Kasumi-1 (cell line): ENCODE data around the gene TLCD4.
"Not testable (repeated sequence)": the region's sequence is repeated elsewhere in the genome, so short reads cannot be mapped to it uniquely, and the experiment has no call there.

Experiments
- DNase-seq, 2 experiments: peaks; one replicate each; lab custom pipeline; 2025; lab: John Stamatoyannopoulos, UW

TLCD4 gene, protein sequence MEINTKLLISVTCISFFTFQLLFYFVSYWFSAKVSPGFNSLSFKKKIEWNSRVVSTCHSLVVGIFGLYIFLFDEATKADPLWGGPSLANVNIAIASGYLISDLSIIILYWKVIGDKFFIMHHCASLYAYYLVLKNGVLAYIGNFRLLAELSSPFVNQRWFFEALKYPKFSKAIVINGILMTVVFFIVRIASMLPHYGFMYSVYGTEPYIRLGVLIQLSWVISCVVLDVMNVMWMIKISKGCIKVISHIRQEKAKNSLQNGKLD

DNA sequence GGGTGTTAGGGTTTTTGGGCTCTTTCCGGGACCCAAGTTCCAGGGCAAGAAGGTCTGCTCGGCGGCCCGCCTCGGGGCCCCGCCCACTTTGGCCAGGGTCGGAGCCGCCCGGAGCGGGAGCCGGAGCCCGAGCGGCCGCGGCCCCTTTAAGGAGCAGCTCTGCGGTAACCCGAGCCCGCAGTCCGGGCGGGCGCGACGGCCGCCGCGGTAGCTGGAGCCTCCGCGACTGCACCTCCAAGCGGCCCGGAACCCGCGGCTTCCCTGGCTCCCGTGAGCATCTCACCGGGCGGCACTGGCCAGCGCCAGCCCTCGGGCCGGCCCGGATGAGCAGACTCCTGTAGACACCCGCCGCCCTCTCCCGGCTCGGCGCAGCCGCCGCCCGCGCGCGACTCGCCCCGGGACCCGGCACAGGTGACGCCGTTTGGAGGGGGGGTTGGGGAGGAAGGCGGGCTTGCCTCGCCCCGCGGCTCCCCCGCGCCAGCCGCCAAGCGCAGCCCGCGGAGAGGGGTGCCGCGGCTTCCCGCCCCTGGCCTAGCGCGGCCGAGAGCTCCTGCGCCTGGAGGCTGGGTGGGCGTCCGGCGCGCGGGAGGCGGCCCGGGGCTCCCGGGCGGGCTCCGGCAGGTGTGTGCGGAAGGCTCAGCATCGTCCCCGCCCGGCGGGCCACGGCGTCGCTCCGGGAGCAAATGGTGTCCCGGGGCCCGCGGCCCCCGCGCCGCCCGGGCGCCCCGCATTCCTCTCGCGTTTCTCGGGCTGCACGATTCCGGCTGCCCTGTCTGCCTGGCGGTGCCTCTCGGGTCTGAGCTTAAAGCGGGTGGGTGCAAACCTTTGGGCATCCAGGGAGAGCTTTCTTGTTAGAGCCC lies at the start of gene TLCD4:
TSS of gene TLCD4 (plus strand) at position 149 of the 860 bp plus-strand sequence. CDS start 26,547 bp downstream, outside the sequence.
- no peak for DNase-seq

GRCh38 chr1:95067568-95067967 lies 49.6 kb upstream of the TLCD4 start:
- no peak for DNase-seq

GRCh38 chr1:95068956-95069709 lies 48.0 kb upstream of the TLCD4 start:
- DNase-seq, result no peak

DNA sequence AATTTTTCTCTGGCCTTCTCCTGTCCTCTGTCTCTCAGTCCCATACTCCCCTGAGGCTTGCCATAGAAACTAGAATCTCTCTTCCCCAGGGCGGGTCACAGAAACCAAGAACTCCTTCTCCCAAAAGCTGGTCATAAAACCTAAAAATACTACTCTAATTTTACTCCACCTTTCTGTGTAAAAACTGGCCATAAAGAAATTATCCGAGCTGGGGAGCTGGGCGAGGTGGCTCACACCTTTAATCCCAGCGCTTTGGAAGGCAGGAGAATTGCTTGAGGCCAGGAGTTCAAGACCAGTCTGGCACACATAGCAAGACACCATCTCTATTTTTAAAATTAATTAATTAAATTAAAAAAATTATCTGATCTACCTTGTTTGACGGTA lies 47.5 kb upstream of the TLCD4 start:
- no peak for DNase-seq

GRCh38 chr1:95071539-95071938 lies 45.6 kb upstream of the TLCD4 start:
- peak; percentile 8 to 24 for DNase-seq

- DNase-seq, result no peak
Observed at GRCh38 chr1:95072117-95072516, 45.0 kb upstream of the TLCD4 start.

- peak; percentile 94 to 96 for DNase-seq
Observed at GRCh38 chr1:95072532-95073419, 44.4 kb upstream of the TLCD4 start, which contains the start of gene ALG14. TSS of gene ALG14 (minus strand) at chr1:95072951. CDS start at chr1:95072898, 53 bp downstream.

DNA sequence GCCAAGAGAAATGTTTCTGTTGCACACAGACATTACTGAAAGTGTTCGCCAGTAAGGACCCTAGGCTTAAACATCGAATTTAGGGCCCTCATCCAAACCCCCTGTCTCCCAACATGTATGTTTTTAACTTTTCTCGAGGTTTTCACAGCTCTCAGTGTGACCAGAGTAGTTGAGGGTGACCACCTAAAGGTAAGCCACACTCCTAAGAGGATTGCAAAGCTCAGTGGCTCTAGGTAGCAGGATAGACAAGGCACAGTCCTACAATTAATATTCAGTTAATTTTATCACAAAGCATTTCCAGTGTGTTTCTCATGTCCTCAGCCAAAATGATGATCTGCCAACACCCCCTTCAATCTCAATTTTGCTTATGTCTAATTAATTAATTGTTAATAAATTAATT lies 43.7 kb upstream of the TLCD4 start:
- DNase-seq, result no peak

DNA sequence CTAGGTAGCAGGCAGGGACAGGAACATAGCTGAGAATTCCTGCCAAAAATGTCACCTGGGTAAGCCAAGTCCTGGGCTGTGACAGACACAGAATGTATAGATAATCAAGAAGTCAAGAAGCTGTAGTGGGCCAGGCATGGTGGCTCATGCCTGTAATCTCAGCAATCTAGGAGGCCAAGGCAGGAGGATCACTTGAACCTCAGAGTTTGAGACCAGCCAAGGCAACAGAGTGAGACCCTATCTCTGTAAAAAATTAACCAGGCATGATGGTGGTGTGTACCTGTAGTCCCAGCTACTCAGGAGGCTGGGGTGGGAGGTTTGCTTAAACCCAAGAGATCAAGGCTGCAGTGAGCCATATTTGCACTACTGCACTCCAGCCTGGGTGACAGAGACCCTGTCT lies 41.1 kb upstream of the TLCD4 start:
- no peak for DNase-seq

GRCh38 chr1:95080446-95080845 lies 36.7 kb upstream of the TLCD4 start:
- no peak for DNase-seq

- DNase-seq, result no peak
Observed at GRCh38 chr1:95080879-95081278, 36.3 kb upstream of the TLCD4 start.

DNA sequence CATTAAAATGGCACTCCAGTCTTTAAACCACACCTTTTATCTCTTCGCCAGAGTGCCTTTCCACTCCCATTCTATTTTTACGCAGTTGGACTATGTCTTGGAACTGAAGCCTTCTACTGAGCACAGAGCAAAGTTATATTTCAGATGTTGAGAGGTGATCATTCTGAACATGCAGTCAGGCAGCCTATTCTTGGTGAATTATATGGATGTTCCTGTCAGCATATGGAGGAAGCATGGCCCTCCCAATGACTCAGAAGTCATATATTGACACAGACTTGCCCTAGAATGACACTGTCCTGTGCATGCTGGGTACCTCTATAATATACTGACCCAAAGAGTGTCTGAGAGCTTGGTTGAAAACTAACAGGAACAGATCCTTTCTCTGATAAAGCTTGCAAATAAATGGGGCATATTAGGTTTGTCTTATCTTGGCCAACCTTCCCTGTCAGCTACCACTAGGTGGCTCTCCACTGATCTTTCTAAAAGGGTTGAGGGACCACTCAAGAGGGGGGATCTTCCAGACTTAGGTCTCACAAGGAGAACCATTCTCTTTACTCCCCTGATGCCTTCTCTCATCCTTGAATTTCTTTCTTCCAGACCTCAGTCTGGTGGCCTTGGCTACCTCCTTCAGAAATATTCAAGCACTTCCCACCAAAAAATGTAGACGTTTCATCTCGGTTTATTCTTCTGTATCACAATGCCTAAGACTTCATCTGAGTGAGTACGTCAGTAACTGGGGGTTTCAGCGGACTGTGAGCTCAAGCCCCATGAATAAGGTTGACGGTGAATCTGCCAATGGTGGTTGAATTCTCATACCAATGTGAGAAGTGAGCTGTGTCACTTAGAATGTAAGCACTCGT lies 32.6 kb upstream of the TLCD4 start:
- peak; percentile 51 to 66 for DNase-seq

GRCh38 chr1:95085376-95085775 lies 31.8 kb upstream of the TLCD4 start:
- DNase-seq, result no peak

DNA sequence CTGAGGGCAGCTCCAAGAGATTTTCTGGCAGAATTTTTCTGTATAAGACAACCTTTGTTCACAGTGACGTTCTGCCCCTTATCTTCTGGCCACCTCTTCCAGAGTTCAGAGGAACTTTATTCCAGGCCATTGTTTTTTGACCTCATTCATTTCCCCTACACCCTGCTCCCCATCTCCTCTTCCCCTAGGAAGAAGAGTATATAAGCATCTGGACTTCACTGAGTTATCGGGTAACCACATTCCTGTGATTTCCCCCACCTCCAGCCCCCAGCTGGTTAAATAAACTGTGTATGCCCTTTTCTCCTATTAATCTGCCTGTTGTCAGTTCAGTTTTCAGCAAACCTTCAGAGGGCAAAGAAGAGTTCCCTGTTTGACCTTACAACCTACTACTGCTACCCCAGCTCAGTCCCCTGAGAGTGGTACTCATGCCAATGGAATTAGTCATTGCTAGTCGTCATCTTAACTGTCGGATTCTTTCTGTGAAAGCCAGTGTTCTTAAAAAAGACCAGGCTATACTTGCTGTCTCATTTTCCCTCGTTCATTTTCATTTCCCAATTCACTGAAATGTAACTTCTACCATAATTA lies 30.1 kb upstream of the TLCD4 start:
- no peak for DNase-seq

DNA sequence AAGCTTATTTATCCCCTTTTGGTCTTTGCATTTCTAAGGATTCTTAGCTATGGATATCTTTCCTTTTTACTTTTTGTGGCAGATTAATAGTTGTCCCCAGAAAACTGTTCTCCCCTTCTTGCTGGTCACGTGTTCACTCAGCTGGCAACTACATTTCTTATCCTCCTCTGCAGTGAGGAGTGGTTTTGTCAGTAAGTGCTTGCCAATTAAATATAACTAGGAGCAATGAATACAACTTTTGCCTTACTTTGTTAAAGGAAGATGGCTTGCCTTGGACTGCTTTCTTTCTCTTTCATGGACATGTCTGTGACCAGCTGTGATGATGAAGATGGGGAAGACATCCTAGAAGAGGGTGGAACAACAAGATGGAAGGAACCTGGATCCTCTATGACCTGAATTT lies 28.9 kb upstream of the TLCD4 start:
- no peak for DNase-seq

GRCh38 chr1:95089650-95090287 lies 27.4 kb upstream of the TLCD4 start:
- DNase-seq, result no peak

- DNase-seq, result not testable (repeated sequence)
Observed at GRCh38 chr1:95091290-95091689, 25.9 kb upstream of the TLCD4 start.

DNA sequence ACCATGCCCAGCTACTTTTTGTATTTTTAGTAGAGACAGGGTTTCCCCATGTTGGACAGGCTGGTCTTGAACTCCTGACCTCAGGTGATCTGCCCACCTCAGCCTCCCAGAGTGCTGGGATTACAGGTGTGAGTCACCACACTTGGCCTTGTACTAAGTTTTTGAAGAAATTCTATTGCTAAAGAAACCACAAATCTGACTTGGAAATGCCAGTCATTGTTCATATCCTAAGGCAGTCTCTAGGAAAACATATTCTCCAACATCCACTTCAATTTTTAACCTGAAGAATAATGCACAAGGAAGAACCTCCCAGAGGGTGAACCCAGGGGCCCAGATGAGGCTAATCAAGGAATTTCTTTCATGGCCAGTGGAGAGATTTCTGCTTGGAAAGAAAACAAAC lies 24.3 kb upstream of the TLCD4 start:
- DNase-seq, result not testable (repeated sequence)

DNA sequence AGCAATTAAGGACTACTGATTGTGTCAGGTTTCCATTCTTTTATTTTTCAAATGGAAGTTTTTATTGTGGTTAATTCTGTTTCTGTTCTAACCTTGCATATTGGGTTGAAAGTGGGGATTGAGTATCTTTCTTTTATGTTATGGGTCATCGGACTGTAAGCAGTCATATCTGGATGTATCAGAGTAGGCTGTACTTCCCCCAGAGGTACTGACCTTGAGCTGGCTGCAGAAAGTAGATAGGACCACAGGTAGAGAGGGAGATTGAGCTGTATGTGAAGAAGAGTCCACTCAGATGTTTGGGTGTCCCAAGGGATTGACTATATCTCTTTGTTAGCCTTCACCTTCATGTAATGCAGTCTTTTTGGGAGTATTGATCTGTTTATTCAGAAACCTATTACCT lies 23.9 kb upstream of the TLCD4 start:
- DNase-seq, result no peak

- DNase-seq, result no peak
Observed at GRCh38 chr1:95094923-95095322, 22.2 kb upstream of the TLCD4 start.
